Measurements from ENCODE around the gene SNTG2.

SNTG2 gene

GRCh38 chr2:1297372-1298159 is 346.9 kb downstream of the SNTG2 start:
- DNase-seq, result no peak
- Histone ChIP-seq H3K27me3 (ENCODE audit: insufficient read depth, low read depth, severe bottlenecking) (no peaks in the 10 kb centered on the region), H3K4me3 (ENCODE audit: low read depth, low read length) (no peak overlapping the region), H3K36me3 (no peaks in the 10 kb centered on the region), H3K9me3 (ENCODE audit: severe bottlenecking) (no peaks in the 10 kb centered on the region), H3K27ac (no peak overlapping the region)
- TF ChIP-seq CTCF (IDR thresholded peaks at IDR 0.05; ENCODE audit: low read depth, low read length), result no peak

DNA sequence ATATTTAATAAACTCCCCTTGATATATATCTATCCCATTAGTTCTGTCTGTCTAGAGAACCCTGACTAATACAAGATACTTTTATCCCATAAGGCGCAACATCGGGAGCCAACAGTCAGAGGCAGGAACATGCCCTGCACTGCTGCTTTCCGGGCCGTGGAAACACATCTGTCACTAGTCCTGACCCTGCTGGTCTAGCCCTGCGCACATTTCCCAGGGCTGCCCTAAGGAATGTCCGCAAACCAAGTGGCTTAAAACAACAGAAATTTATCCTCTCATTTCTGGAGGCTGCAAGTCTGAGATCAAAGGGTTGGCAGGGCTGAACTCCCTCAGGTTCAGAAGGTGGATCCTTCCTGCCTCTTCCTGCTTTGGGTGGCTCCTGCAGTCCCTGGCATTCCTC is 348.4 kb downstream of the SNTG2 start:
- Histone ChIP-seq H3K27ac (no peak overlapping the region), H3K4me3 (ENCODE audit: low read depth, low read length) (no peak overlapping the region), H3K27me3 (ENCODE audit: insufficient read depth, low read depth, severe bottlenecking) (no peaks in the 10 kb centered on the region), H3K36me3 (no peaks in the 10 kb centered on the region), H3K9me3 (ENCODE audit: severe bottlenecking) (no peaks in the 10 kb centered on the region)
- no peak for TF ChIP-seq CTCF (IDR thresholded peaks at IDR 0.05; ENCODE audit: low read depth, low read length)
- no peak for DNase-seq

GRCh38 chr2:1300284-1300683 is 349.6 kb downstream of the SNTG2 start:
- TF ChIP-seq CTCF (IDR thresholded peaks at IDR 0.05; ENCODE audit: low read depth, low read length), result no peak
- H3K27ac ChIP-seq, result no peak overlapping the region
- DNase-seq, result no peak
- no peaks in the 10 kb centered on the region for H3K27me3 ChIP-seq (ENCODE audit: insufficient read depth, low read depth, severe bottlenecking)
- H3K36me3 ChIP-seq, result no peaks in the 10 kb centered on the region
- H3K9me3 ChIP-seq (ENCODE audit: severe bottlenecking), result no peaks in the 10 kb centered on the region
- H3K4me3 ChIP-seq (ENCODE audit: low read depth, low read length), result no peak overlapping the region

GRCh38 chr2:1301056-1301455 is 350.4 kb downstream of the SNTG2 start:
- H3K36me3 ChIP-seq, result no peaks in the 10 kb centered on the region

DNA sequence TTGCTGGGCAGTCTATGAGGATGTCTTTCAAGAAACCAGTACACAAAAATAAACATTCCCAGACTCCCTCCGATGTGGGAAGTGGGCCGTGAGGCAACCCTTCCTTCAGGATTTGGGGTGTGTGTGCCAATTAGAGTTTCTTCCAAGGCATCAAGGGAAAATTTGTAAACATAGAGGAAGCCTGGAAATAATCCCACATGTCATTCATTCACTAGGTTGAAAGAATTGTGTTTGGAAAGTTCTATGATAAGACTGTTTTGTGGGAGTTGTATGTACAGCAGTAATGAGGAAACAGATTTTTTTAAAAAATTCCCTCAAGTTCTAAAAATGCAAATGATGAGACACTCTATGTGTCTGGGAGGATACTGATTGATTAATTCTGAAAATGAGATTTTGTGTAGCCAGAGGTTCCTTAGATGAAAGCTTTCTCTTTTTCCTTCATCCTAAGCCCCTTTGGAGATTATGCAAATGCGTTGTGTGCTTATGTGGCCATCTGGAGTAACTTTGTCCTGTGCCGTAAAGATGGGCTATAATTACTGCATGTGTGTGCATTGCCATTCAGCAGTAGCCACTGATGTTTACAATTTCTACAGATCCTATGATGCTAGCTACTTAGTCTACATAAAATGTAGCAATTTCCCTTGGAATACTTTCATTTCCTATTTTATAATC is 354.8 kb downstream of the SNTG2 start:
- no peak for TF ChIP-seq CTCF (IDR thresholded peaks at IDR 0.05; ENCODE audit: low read depth, low read length)
- Histone ChIP-seq H3K4me3 (ENCODE audit: low read depth, low read length) (peak overlapping the region; percentile 40), H3K9me3 (ENCODE audit: severe bottlenecking) (no peaks in the 10 kb centered on the region), H3K27me3 (ENCODE audit: insufficient read depth, low read depth, severe bottlenecking) (no peaks in the 10 kb centered on the region), H3K36me3 (no peaks in the 10 kb centered on the region), H3K27ac (peak overlapping the region; percentile 67)
- peak; percentile 62 for DNase-seq

More at GRCh38 chr2:1301056-1301455, 350.4 kb downstream of the SNTG2 start:
- H3K27me3 ChIP-seq (ENCODE audit: insufficient read depth, low read depth, severe bottlenecking), result no peaks in the 10 kb centered on the region
- no peak for TF ChIP-seq CTCF (IDR thresholded peaks at IDR 0.05; ENCODE audit: low read depth, low read length)
- H3K9me3 ChIP-seq (ENCODE audit: severe bottlenecking), result no peaks in the 10 kb centered on the region
- no peak overlapping the region for H3K4me3 ChIP-seq (ENCODE audit: low read depth, low read length)
- no peak for DNase-seq
- no peak overlapping the region for H3K27ac ChIP-seq

Data from WERI-Rb-1 (cell line).